IPS DF 6.9 (cell line): ENCODE results near the gene CYP4V2.

Source experiments
- DNase-seq: peaks from one replicate; pipeline ENCODE4 v3.0.0-alpha.2; 2013; ENCODE audit warnings: low read depth, low spot score
- H3K27ac ChIP-seq: one replicate; pipeline ENCODE4 v1.5.1; 2013; ENCODE audit warnings: low read length, control low read depth
- H3K27me3 ChIP-seq: 2 replicates; pipeline ENCODE4 v1.6.1; 2013; ENCODE audit warnings: mild to moderate bottlenecking, low read length; ENCODE audit not compliant: control insufficient read depth, insufficient read depth
- H3K36me3 ChIP-seq: 2 replicates; pipeline ENCODE4 v1.6.1; 2013; ENCODE audit warnings: low read length; ENCODE audit not compliant: control insufficient read depth, insufficient read depth
- H3K4me1 ChIP-seq: 2 replicates; pipeline ENCODE4 v1.6.1; 2013; ENCODE audit warnings: low read length; ENCODE audit not compliant: control insufficient read depth, insufficient read depth
- H3K4me3 ChIP-seq: 2 replicates; pipeline ENCODE4 v1.5.1; 2013; ENCODE audit warnings: mild to moderate bottlenecking, low read length
- H3K9me3 ChIP-seq: 2 replicates; pipeline ENCODE4 v1.6.1; 2013; ENCODE audit warnings: low read length, inconsistent platforms; ENCODE audit not compliant: control insufficient read depth, insufficient read depth
- WGBS: extraction: QIAGEN DNeasy Blood & Tissue Kit; methylation state at CpG from one replicate; pipeline ENCODE4 v1.1.7; 2013; ENCODE audit warnings: mixed read lengths, missing lambda C conversion rate; ENCODE audit not compliant: insufficient read length, insufficient coverage; 5-methylcytosine and 5-hydroxymethylcytosine counted together

CYP4V2 gene

GRCh38 chr4:186188107-186188506 lies 3.3 kb upstream of the CYP4V2 start:
- no CpG with 5 or more reads among the region's 3 CpGs for WGBS
- no peaks in the 10 kb centered on the region for H3K36me3 ChIP-seq
- H3K27me3 ChIP-seq, result no peaks in the 10 kb centered on the region
- DNase-seq, result no peak
- peaks cover 2% of the 10 kb centered on the region for H3K4me1 ChIP-seq
- no peak overlapping the region for H3K27ac ChIP-seq
- no peaks in the 10 kb centered on the region for H3K9me3 ChIP-seq
- H3K4me3 ChIP-seq, result no peak overlapping the region

GRCh38 chr4:186189656-186190055 lies 1.7 kb upstream of the CYP4V2 start:
- Histone ChIP-seq H3K27me3 (no peaks in the 10 kb centered on the region), H3K27ac (no peak overlapping the region), H3K4me1 (peaks cover 2% of the 10 kb centered on the region), H3K9me3 (no peaks in the 10 kb centered on the region), H3K4me3 (no peak overlapping the region), H3K36me3 (no peaks in the 10 kb centered on the region)
- no CpG with 5 or more reads among the region's 4 CpGs for WGBS
- no peak for DNase-seq

DNA sequence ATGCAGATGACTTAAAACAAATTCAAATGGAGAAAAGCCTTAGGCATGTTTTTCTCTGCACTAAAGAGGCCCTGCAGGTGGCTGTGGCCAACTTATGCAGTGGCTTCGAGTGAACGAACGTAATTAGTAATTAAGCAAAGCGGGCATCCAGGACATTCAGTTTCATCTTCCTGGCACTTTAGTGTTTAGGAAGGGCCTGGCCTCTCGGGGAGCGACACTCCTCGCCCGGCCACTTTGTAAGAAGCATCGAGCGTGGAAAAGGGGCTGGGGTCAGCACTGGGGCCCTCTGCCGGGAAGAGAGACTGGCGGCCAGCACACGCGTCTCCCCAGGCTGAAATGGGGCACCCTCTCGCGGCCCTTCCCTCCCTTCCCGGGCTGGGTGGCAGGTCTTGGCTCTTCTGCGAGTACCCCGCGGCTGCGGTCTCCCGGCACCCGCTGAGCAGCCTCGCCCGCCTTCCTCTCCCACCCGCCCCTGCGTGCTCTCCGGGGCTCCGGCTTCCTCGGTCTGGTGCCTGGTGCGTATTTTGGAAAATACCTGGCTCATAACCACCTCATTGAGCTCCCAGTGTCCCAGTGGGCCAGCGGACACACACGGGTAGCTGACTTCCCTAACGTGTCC lies 677 bp upstream of the CYP4V2 start:
- Histone ChIP-seq H3K36me3 (no peaks in the 10 kb centered on the region), H3K4me1 (peaks cover 2% of the 10 kb centered on the region), H3K9me3 (no peaks in the 10 kb centered on the region), H3K27me3 (no peaks in the 10 kb centered on the region), H3K4me3 (peak overlapping the region; percentile 69), H3K27ac (no peak overlapping the region)
- no CpG with 5 or more reads among the region's 34 CpGs for WGBS
- no peak for DNase-seq

DNA sequence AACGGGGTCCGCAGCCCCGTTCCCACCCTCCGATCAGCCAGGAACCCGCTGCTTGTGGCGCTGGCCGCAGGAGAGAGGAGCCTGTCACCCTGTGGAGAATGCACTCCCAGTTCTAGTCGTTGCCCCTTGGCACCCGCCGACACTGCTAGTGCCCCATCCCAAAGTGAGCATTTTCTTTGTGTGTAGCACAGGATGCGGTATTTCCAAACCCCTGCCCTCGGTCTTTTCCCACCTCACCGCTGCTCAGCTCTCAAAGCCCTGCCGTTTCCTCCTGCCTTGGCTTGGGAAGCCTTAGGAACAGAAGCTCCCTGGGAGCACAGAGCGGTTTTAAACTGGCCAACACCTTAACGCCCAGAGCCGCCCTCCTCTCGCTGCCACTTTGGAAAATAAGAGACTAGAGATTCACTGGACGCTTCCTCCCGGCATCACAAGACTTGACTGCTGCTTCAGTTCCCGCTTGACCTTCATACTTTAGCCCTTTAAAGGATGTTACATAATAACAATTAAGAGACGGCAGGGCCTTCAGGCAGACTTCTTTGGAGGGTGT lies 772 bp downstream of the CYP4V2 start:
- no peak for DNase-seq
- no peaks in the 10 kb centered on the region for H3K27me3 ChIP-seq
- no peaks in the 10 kb centered on the region for H3K36me3 ChIP-seq
- peaks cover 2% of the 10 kb centered on the region for H3K4me1 ChIP-seq
- no peaks in the 10 kb centered on the region for H3K9me3 ChIP-seq
- H3K27ac ChIP-seq, result no peak overlapping the region
- WGBS, result no CpG with 5 or more reads among the region's 22 CpGs
- peak overlapping the region; percentile 69 for H3K4me3 ChIP-seq

DNA sequence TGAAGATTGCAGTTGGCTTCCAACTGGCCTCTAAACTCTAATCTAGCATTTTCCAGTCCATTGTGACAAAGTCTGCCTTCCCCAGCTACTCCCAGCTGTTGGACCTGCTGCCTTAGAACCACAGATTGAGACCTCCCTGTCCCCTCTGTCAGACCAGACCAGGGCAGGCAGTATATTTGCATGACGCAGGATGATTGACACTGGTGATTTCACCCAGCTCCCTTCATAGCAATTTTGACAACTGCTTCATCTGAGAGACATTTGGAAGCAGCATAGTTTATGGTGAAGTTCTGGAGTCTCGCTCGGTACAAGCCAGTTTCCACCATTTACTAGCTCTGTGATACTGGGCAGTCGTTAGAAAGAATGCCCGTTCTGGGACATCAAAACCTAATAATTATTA lies 2.5 kb downstream of the CYP4V2 start:
- Histone ChIP-seq H3K4me3 (no peak overlapping the region), H3K9me3 (no peaks in the 10 kb centered on the region), H3K4me1 (peaks cover 2% of the 10 kb centered on the region), H3K27me3 (no peaks in the 10 kb centered on the region), H3K36me3 (no peaks in the 10 kb centered on the region), H3K27ac (no peak overlapping the region)
- DNase-seq, result no peak
- WGBS, result no CpG with 5 or more reads among the region's 5 CpGs

DNA sequence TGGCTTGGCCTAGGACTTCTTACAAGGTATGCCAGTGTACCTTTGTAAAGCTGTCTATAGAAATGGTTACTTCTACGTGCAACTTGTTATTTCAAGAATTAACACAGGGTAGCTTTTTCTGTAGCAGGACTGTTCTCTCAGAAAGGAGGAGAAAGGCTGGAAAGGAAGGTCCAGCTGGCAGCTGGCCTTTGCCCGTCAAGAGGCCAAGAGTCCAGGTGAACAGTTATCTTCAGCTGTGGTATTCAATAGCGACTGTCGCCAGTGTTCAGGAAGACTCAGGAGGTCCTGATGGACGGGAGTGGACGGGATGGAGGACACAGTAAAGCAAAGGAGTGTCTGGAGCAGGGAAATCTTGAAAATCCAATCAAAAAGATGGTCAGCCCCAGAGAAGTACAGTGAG lies 4.7 kb downstream of the CYP4V2 start:
- no CpG with 5 or more reads among the region's 6 CpGs for WGBS

DNA sequence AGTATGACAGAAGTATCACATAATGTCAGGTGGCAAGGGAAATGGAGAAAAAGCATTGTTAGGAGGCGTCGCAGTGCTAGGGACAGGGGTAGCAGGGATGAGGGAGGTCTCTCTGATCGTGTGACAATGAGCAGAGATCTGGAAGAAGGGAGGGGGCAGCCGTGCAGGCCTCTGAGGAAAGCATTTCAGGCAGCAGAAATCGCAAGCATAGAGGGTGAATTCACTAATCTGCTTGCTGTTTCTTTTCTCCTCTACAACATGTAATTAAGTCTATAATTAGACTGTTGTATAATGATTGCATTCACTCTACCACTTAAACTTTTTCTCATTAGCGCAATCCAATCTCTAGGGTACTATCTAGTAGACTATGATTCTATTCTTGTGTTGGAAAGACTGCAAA lies 9.1 kb downstream of the CYP4V2 start:
- Histone ChIP-seq H3K27ac (no peak overlapping the region), H3K4me3 (no peak overlapping the region), H3K36me3 (no peaks in the 10 kb centered on the region), H3K4me1 (no peaks in the 10 kb centered on the region), H3K27me3 (no peaks in the 10 kb centered on the region), H3K9me3 (no peaks in the 10 kb centered on the region)
- WGBS, result no CpG with 5 or more reads among the region's 6 CpGs
- no peak for DNase-seq

More for the DNA sequence above, 4.7 kb downstream of the CYP4V2 start:
- no peak overlapping the region for H3K27ac ChIP-seq
- DNase-seq, result no peak
- no peaks in the 10 kb centered on the region for H3K4me1 ChIP-seq
- no peaks in the 10 kb centered on the region for H3K27me3 ChIP-seq
- no peak overlapping the region for H3K4me3 ChIP-seq
- H3K9me3 ChIP-seq, result no peaks in the 10 kb centered on the region
- no peaks in the 10 kb centered on the region for H3K36me3 ChIP-seq

GRCh38 chr4:186201010-186201409 lies 9.6 kb downstream of the CYP4V2 start:
- H3K4me1 ChIP-seq, result no peaks in the 10 kb centered on the region
- H3K4me3 ChIP-seq, result no peak overlapping the region
- no peaks in the 10 kb centered on the region for H3K9me3 ChIP-seq
- H3K27ac ChIP-seq, result no peak overlapping the region
- H3K36me3 ChIP-seq, result no peaks in the 10 kb centered on the region
- no peak for DNase-seq
- H3K27me3 ChIP-seq, result no peaks in the 10 kb centered on the region
- no CpG with 5 or more reads among the region's 7 CpGs for WGBS

- Histone ChIP-seq H3K27ac (no peak overlapping the region), H3K4me3 (no peak overlapping the region), H3K36me3 (no peaks in the 10 kb centered on the region), H3K9me3 (no peaks in the 10 kb centered on the region), H3K4me1 (no peaks in the 10 kb centered on the region), H3K27me3 (no peaks in the 10 kb centered on the region)
- WGBS, result no CpG with 5 or more reads among the region's 9 CpGs
- peak; percentile 48 for DNase-seq
Measured at GRCh38 chr4:186201535-186202230, 10.3 kb downstream of the CYP4V2 start.

- Histone ChIP-seq H3K27ac (no peak overlapping the region), H3K4me1 (no peaks in the 10 kb centered on the region), H3K36me3 (no peaks in the 10 kb centered on the region), H3K9me3 (no peaks in the 10 kb centered on the region), H3K27me3 (no peaks in the 10 kb centered on the region), H3K4me3 (no peak overlapping the region)
- WGBS, result no CpG with 5 or more reads among the region's 8 CpGs
- no peak for DNase-seq
Measured at GRCh38 chr4:186202490-186203140, 11.2 kb downstream of the CYP4V2 start.
